ENCODE data around the gene PCDHGB3. TPM values are rescaled to one million over a fixed set of nuclear protein-coding genes. Genes with fewer than 3 reads are reported as not detected.
"Not testable (repeated sequence)": the region's sequence is repeated elsewhere in the genome, so short reads cannot be mapped to it uniquely, and the experiment has no call there.

PCDHGB3 gene
- total RNA-seq, 5 donors from 2014 or later (not counting 1 experiment from before 2014, with no cell fraction given) = 0.20 to 0.85 (median 0.41) TPM

DNA sequence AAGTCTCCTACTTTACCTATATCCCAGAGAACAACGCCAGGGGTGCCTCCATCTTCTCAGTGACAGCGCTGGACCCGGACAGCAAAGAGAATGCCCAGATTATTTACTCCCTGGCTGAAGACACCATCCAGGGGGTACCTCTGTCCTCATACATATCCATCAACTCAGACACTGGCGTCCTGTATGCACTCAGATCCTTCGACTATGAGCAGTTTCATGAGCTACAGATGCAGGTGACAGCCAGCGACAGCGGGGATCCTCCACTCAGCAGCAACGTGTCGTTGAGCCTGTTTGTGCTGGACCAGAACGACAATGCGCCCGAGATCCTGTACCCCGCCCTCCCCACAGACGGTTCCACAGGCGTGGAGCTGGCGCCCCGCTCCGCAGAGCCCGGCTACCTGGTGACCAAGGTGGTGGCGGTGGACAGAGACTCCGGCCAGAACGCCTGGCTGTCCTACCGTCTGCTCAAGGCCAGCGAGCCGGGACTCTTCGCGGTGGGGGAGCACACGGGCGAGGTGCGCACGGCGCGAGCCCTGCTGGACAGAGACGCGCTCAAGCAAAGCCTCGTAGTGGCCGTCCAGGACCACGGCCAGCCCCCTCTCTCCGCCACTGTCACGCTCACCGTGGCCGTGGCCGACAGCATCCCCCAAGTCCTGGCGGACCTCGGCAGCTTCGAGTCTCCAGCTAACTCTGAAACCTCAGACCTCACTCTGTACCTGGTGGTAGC lies 44.7 kb downstream of the PCDHGB3 start:
- WGBS (ENCODE audit: insufficient coverage) = 38% methylated on average over 41 of the region's 46 CpGs
- POLR2A ChIA-PET; H3K27ac ChIP-seq (ENCODE audit: low read length); H3K9me3 ChIP-seq; H3K27ac Mint-ChIP-seq; H3K36me3 ChIP-seq (ENCODE audit: control insufficient read depth in 2 of 2, extremely low read depth in 1 of 2, insufficient read depth in 1 of 2, low read length in 1 of 2); H3K4me3 ChIP-seq (ENCODE audit: control insufficient read depth in 1 of 2, extremely low read depth in 1 of 2, low read length in 1 of 2); ATAC-seq (replicated peaks in 1 of 4); DNase-seq: not testable (repeated sequence)
- Mint-ChIP-seq H3K9me3 (peaks cover 14 to 23% (median 22%) of the 10 kb centered on the region in 3 donors), H3K27me3 (peaks cover 55 to 77% of the 10 kb centered on the region in 2 donors), H3K36me3 (peaks cover 20% of the 10 kb centered on the region), H3K4me1 (peaks cover 20 to 36% (median 23%) of the 10 kb centered on the region in 3 donors), H3K4me3 (peak overlapping the region in 1 of 3 donors; percentile 78)
- CTCF ChIA-PET = interaction anchor here (0.6 kb wide), 3 partner anchors 93 to 825 kb away, joined by 3 to 4 read pairs (median 3); no protein-coding TSS in a partner anchor
- peaks cover 0 to 18% of the 10 kb centered on the region in 2 experiments for H3K4me1 ChIP-seq (ENCODE audit: control insufficient read depth in 1 of 2, extremely low read depth in 1 of 2, insufficient read depth in 2 of 2, low read length in 2 of 2)
- H3K27me3 ChIP-seq (replicated peaks in 1 of 2; ENCODE audit: control insufficient read depth in 2 of 2, extremely low read depth in 1 of 2, insufficient read depth in 2 of 2, low read length in 1 of 2) = peaks cover 27 to 64% of the 10 kb centered on the region in 2 experiments

DNA sequence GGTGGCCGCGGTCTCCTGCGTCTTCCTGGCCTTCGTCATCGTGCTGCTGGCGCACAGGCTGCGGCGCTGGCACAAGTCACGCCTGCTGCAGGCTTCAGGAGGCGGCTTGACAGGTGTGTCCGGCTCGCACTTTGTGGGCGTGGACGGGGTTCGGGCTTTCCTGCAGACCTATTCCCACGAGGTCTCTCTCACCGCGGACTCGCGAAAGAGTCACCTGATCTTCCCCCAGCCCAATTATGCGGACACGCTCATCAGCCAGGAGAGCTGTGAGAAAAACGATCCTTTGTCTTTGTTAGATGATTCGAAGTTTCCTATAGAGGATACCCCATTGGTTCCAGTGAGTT lies 45.2 kb downstream of the PCDHGB3 start:
- POLR2A ChIA-PET = not testable (repeated sequence)
- WGBS (ENCODE audit: insufficient coverage) = 12% methylated on average over 15 of the region's 24 CpGs
- H3K9me3 Mint-ChIP-seq = peaks cover 13 to 23% (median 21%) of the 10 kb centered on the region in 3 donors

DNA sequence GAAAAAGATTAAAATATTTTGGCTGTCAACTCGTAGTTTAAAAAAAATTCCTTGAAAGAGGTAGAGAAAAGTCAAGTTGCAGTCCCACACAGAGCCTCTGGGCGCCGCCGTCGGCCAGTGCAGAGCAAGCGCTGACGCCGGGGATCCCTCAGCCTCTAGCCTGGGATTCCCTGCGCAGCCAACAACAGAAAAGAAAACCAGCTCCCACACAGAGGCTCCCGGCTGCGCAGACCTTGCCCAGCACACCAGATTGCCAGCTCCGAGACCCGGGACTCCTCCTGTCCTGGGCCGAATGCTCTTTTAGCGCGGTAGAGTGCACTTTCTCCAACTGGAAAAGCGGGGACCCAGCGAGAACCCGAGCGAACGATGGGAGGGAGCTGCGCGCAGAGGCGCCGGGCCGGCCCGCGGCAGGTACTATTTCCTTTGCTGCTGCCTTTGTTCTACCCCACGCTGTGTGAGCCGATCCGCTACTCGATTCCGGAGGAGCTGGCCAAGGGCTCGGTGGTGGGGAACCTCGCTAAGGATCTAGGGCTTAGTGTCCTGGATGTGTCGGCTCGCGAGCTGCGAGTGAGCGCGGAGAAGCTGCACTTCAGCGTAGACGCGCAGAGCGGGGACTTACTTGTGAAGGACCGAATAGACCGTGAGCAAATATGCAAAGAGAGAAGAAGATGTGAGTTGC lies 47.6 kb downstream of the PCDHGB3 start, which contains the start of gene PCDHGB7:
PCDHGB7 (plus strand) TSS at position 184 of the 679 bp plus-strand sequence; CDS start at position 367, 183 bp downstream.
- not testable (repeated sequence) for H3K36me3 ChIP-seq (ENCODE audit: control insufficient read depth in 2 of 2, extremely low read depth in 1 of 2, insufficient read depth in 1 of 2, low read length in 1 of 2); H3K9me3 ChIP-seq; H3K27ac ChIP-seq (ENCODE audit: low read length)
- peak within 1 kb of the TSS; percentile 4 to 40 for H3K4me3 ChIP-seq (ENCODE audit: control insufficient read depth in 1 of 2, extremely low read depth in 1 of 2, low read length in 1 of 2)
- 16% methylated on average over 37 of the region's 47 CpGs for WGBS (ENCODE audit: insufficient coverage)
- peak within 1 kb of the TSS in 1 of 2 donors; percentile 76 for H3K27ac Mint-ChIP-seq
- H3K4me1 ChIP-seq (ENCODE audit: control insufficient read depth in 1 of 2, extremely low read depth in 1 of 2, insufficient read depth in 2 of 2, low read length in 2 of 2) = peaks cover 0 to 26% of the 10 kb centered on the region in 2 experiments
- ChIA-PET POLR2A (interaction anchor here (0.6 kb wide), 2 partner anchors 116 to 186 kb away, joined by 3 to 7 read pairs; no protein-coding TSS in a partner anchor), CTCF (interaction anchor here in 1 of 2 donors (0.6 to 1.8 kb wide), 3 partner anchors 11 to 22 kb away, joined by 4 to 6 read pairs (median 6); no protein-coding TSS in a partner anchor)
- ATAC-seq (replicated peaks in 1 of 4) (peak in 3 of 4 experiments; percentile 50 to 56 (median 54)), DNase-seq (peak in 17 of 35 experiments; percentile 14 to 54 (median 24))
- peaks cover 32 to 68% of the 10 kb centered on the region in 2 experiments for H3K27me3 ChIP-seq (replicated peaks in 1 of 2; ENCODE audit: control insufficient read depth in 2 of 2, extremely low read depth in 1 of 2, insufficient read depth in 2 of 2, low read length in 1 of 2)
- H3K4me1 Mint-ChIP-seq = peaks cover 23 to 40% (median 26%) of the 10 kb centered on the region in 3 donors
- H3K4me3 Mint-ChIP-seq = peak within 1 kb of the TSS in 2 of 3 donors; percentile 49 to 50
- peaks cover 63 to 81% of the 10 kb centered on the region in 2 donors for H3K27me3 Mint-ChIP-seq
- H3K9me3 Mint-ChIP-seq = peaks cover 11 to 32% (median 31%) of the 10 kb centered on the region in 3 donors
- peaks cover 24% of the 10 kb centered on the region for H3K36me3 Mint-ChIP-seq

More for the DNA sequence above, 45.2 kb downstream of the PCDHGB3 start:
- CTCF ChIA-PET = interaction anchor here in 1 of 2 donors (0.6 kb wide), 1 partner anchor 12 kb away, joined by 3 read pairs; no protein-coding TSS in a partner anchor
- not testable (repeated sequence) for H3K27ac ChIP-seq (ENCODE audit: low read length); ATAC-seq (replicated peaks in 1 of 4); H3K36me3 ChIP-seq (ENCODE audit: control insufficient read depth in 2 of 2, extremely low read depth in 1 of 2, insufficient read depth in 1 of 2, low read length in 1 of 2); DNase-seq; H3K27ac Mint-ChIP-seq; H3K4me3 ChIP-seq (ENCODE audit: control insufficient read depth in 1 of 2, extremely low read depth in 1 of 2, low read length in 1 of 2); H3K9me3 ChIP-seq
- Mint-ChIP-seq H3K4me3 (peak overlapping the region in 1 of 3 donors; percentile 52), H3K27me3 (peaks cover 55 to 76% of the 10 kb centered on the region in 2 donors), H3K36me3 (peaks cover 18% of the 10 kb centered on the region), H3K4me1 (peaks cover 20 to 36% (median 23%) of the 10 kb centered on the region in 3 donors)
- H3K27me3 ChIP-seq (replicated peaks in 1 of 2; ENCODE audit: control insufficient read depth in 2 of 2, extremely low read depth in 1 of 2, insufficient read depth in 2 of 2, low read length in 1 of 2) = peaks cover 26 to 62% of the 10 kb centered on the region in 2 experiments
- peaks cover 0 to 18% of the 10 kb centered on the region in 2 experiments for H3K4me1 ChIP-seq (ENCODE audit: control insufficient read depth in 1 of 2, extremely low read depth in 1 of 2, insufficient read depth in 2 of 2, low read length in 2 of 2)

DNA sequence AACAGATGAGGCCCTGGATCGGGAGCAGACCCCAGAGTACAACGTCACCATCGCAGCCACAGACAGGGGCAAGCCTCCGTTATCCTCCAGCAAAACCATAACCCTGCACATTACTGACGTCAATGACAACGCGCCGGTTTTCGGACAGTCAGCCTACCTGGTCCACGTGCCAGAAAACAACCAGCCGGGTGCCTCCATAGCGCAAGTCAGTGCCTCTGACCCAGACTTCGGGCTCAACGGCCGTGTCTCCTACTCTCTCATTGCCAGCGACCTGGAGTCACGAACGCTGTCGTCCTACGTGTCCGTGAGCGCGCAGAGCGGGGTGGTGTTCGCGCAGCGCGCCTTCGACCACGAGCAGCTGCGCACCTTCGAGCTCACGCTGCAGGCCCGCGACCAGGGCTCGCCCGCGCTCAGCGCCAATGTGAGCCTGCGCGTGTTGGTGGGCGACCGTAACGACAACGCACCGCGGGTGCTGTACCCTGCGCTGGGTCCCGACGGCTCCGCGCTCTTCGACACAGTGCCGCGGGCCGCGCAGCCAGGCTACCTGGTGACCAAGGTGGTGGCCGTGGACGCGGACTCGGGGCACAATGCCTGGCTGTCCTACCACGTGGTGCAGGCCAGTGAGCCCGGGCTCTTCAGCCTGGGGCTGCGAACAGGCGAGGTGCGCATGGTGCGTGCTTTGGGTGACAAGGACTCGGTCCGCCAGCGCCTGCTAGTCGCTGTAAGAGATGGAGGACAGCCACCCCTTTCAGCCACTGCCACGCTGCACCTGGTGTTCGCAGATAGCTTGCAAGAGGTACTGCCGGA lies 49.2 kb downstream of the PCDHGB3 start:
- Mint-ChIP-seq H3K4me1 (peaks cover 9 to 24% (median 14%) of the 10 kb centered on the region in 3 donors), H3K27ac (peak overlapping the region in 1 of 2 donors; percentile 62), H3K4me3 (no peak overlapping the region), H3K27me3 (peaks cover 60 to 75% of the 10 kb centered on the region in 2 donors), H3K36me3 (peaks cover 23% of the 10 kb centered on the region), H3K9me3 (peaks cover 4 to 35% (median 30%) of the 10 kb centered on the region in 3 donors)
- H3K9me3 ChIP-seq = peaks cover 2% of the 10 kb centered on the region
- peaks cover 27 to 64% of the 10 kb centered on the region in 2 experiments for H3K27me3 ChIP-seq (replicated peaks in 1 of 2; ENCODE audit: control insufficient read depth in 2 of 2, extremely low read depth in 1 of 2, insufficient read depth in 2 of 2, low read length in 1 of 2)
- CTCF ChIA-PET = no interaction called here
- H3K4me3 ChIP-seq (ENCODE audit: control insufficient read depth in 1 of 2, extremely low read depth in 1 of 2, low read length in 1 of 2) = peak overlapping the region in 1 of 2 donors; percentile 35
- no peak for ATAC-seq (replicated peaks in 1 of 4)
- H3K4me1 ChIP-seq (ENCODE audit: control insufficient read depth in 1 of 2, extremely low read depth in 1 of 2, insufficient read depth in 2 of 2, low read length in 2 of 2) = peaks cover 0 to 15% of the 10 kb centered on the region in 2 experiments
- no peaks in the 10 kb centered on the region for H3K36me3 ChIP-seq (ENCODE audit: control insufficient read depth in 2 of 2, extremely low read depth in 1 of 2, insufficient read depth in 1 of 2, low read length in 1 of 2)
- no peak for DNase-seq
- WGBS (ENCODE audit: insufficient coverage) = 50% methylated on average over 73 of the region's 74 CpGs
- POLR2A ChIA-PET = no interaction called here
- no peak overlapping the region for H3K27ac ChIP-seq (ENCODE audit: low read length)

DNA sequence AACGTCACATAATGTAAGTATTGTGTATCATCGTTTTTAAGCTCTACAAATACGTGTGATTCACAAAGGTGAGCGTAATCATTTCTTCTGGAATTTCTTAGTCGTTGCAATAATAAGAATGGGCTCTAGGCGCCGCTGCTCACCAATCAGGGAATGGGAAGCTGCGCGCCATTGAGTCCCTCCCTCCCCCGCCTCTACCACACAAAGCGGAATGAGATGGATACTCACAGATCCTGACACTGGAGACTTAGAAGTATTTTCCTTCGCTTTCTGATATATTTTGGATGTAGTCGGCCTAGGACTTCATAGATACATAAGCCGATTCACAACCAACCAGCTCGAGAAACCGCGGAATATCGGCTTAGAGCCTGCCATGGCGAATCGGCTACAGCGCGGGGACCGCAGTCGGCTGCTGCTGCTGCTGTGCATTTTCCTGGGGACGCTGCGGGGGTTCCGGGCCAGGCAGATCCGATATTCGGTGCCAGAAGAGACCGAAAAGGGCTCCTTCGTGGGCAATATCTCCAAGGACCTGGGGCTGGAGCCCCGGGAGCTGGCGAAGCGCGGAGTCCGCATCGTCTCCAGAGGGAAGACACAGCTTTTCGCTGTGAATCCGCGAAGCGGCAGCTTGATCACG lies 50.9 kb downstream of the PCDHGB3 start, which contains the start of gene PCDHGA11:
PCDHGA11 (plus strand) TSS at position 197 of the 634 bp plus-strand sequence; CDS start at position 374, 177 bp downstream.
- Mint-ChIP-seq H3K4me1 (peaks cover 3 to 13% (median 7%) of the 10 kb centered on the region in 3 donors), H3K4me3 (peak within 1 kb of the TSS; percentile 52 to 76 (median 70)), H3K9me3 (peaks cover 3 to 32% (median 28%) of the 10 kb centered on the region in 3 donors), H3K27me3 (peaks cover 62 to 78% of the 10 kb centered on the region in 2 donors), H3K27ac (peak within 1 kb of the TSS in 1 of 2 donors; percentile 55), H3K36me3 (peaks cover 19% of the 10 kb centered on the region)
- 15% methylated on average over 22 of the region's 42 CpGs for WGBS (ENCODE audit: insufficient coverage)
- Histone ChIP-seq H3K27ac (ENCODE audit: low read length) (no peak within 1 kb of the TSS), H3K9me3 (peaks cover 3% of the 10 kb centered on the region), H3K36me3 (ENCODE audit: control insufficient read depth in 2 of 2, extremely low read depth in 1 of 2, insufficient read depth in 1 of 2, low read length in 1 of 2) (no peaks in the 10 kb centered on the region), H3K27me3 (replicated peaks in 1 of 2; ENCODE audit: control insufficient read depth in 2 of 2, extremely low read depth in 1 of 2, insufficient read depth in 2 of 2, low read length in 1 of 2) (peaks cover 28 to 55% of the 10 kb centered on the region in 2 experiments), H3K4me1 (ENCODE audit: control insufficient read depth in 1 of 2, extremely low read depth in 1 of 2, insufficient read depth in 2 of 2, low read length in 2 of 2) (peaks cover 0 to 15% of the 10 kb centered on the region in 2 experiments), H3K4me3 (ENCODE audit: control insufficient read depth in 1 of 2, extremely low read depth in 1 of 2, low read length in 1 of 2) (peak within 1 kb of the TSS; percentile 28 to 62)
- POLR2A ChIA-PET = no interaction called here
- ATAC-seq (replicated peaks in 1 of 4) = peak in 1 of 4 experiments; percentile 40
- CTCF ChIA-PET = interaction anchor here in 1 of 2 donors (0.7 to 1.7 kb wide), 5 partner anchors 8 to 143 kb away, joined by 3 to 14 read pairs (median 5); partner anchors contain the start of gene PCDHGA10
- DNase-seq = peak in 4 of 35 experiments; percentile 21 to 47 (median 28)
